SK-N-MC (cell line): ENCODE measurements around the gene VAT1L.
"Not testable (repeated sequence)": the region's sequence is repeated elsewhere in the genome, so short reads cannot be mapped to it uniquely, and the experiment has no call there.

Experiments used
- DNase-seq: peaks from one replicate; pipeline ENCODE4 v3.0.0-alpha.2; 2011; ENCODE audit warnings: low read depth, low spot score
- H3K27ac ChIP-seq: fragments of 200-600 bp; sonication (generic); 2 replicates; pipeline ENCODE4 v1.5.1; 2016; ENCODE audit warnings: mixed run types
- H3K36me3 ChIP-seq: fragments of 200-600 bp; sonication (generic); 2 replicates; pipeline ENCODE4 v1.6.1; 2017; ENCODE audit warnings: antibody characterized with exemption, low read length, mixed read lengths; ENCODE audit not compliant: insufficient read depth
- H3K4me3 ChIP-seq: fragments of 200-600 bp; sonication (generic); 2 replicates; pipeline ENCODE4 v1.5.1; 2016
- H3K9ac ChIP-seq: fragments of 200-600 bp; sonication (generic); 2 replicates; pipeline ENCODE4 v1.8.0; 2017; ENCODE audit warnings: mixed run types, mixed read lengths; ENCODE audit not compliant: insufficient read length
- H3K9me3 ChIP-seq: fragments of 200-600 bp; sonication (generic); 2 replicates; pipeline ENCODE4 v1.6.1; 2017; ENCODE audit warnings: low read depth, mild to moderate bottlenecking, antibody characterized with exemption, low read length, moderate library complexity, mixed read lengths
- EZH2 ChIP-seq: fragments of 200-600 bp; sonication (generic); IDR thresholded peaks from one replicate; pipeline ENCODE4 v1.6.1; 2017; ENCODE audit warnings: antibody characterized with exemption
- FOXP2 ChIP-seq: optimal IDR thresholded peaks from 2 replicates; pipeline ENCODE3; 2011; ENCODE audit warnings: mild to moderate bottlenecking, moderate library complexity; ENCODE audit not compliant: insufficient read depth; ENCODE audit errors: extremely low read length, control extremely low read depth
- POLR2AphosphoS5 ChIP-seq: IDR thresholded peaks from 2 replicates; pipeline ENCODE4 v1.6.1; 2012; ENCODE audit warnings: mild to moderate bottlenecking, low read depth, low read length, borderline replicate concordance

The VAT1L gene

GRCh38 chr16:77989846-77990245, 201.5 kb downstream of the VAT1L start:
- Histone ChIP-seq H3K4me3 (no peak overlapping the region), H3K9me3 (no peaks in the 10 kb centered on the region), H3K9ac (no peak overlapping the region), H3K27ac (no peak overlapping the region), H3K36me3 (no peaks in the 10 kb centered on the region)
- DNase-seq = no peak
- TF ChIP-seq FOXP2 (no peak), POLR2AphosphoS5 (no peak), EZH2 (no peak)

GRCh38 chr16:77991701-77992100, 203.3 kb downstream of the VAT1L start:
- Histone ChIP-seq H3K9me3 (no peaks in the 10 kb centered on the region), H3K4me3 (no peak overlapping the region), H3K36me3 (no peaks in the 10 kb centered on the region), H3K9ac (no peak overlapping the region), H3K27ac (no peak overlapping the region)
- TF ChIP-seq FOXP2 = no peak
- TF ChIP-seq POLR2AphosphoS5 = no peak
- TF ChIP-seq EZH2 = no peak
- DNase-seq = no peak

GRCh38 chr16:77992381-77992780, 204.0 kb downstream of the VAT1L start:
- H3K27ac ChIP-seq, H3K36me3 ChIP-seq, H3K4me3 ChIP-seq, H3K9ac ChIP-seq, H3K9me3 ChIP-seq, DNase-seq: not testable (repeated sequence)

GRCh38 chr16:77993111-77993985, 205.0 kb downstream of the VAT1L start:
- H3K9me3 ChIP-seq = no peaks in the 10 kb centered on the region
- no peak overlapping the region for H3K4me3 ChIP-seq
- no peak overlapping the region for H3K9ac ChIP-seq
- no peaks in the 10 kb centered on the region for H3K36me3 ChIP-seq
- DNase-seq = no peak
- no peak for TF ChIP-seq FOXP2
- no peak for TF ChIP-seq EZH2
- TF ChIP-seq POLR2AphosphoS5 = no peak
- H3K27ac ChIP-seq = no peak overlapping the region

- Histone ChIP-seq H3K9me3 (no peaks in the 10 kb centered on the region), H3K4me3 (no peak overlapping the region)
Measured at GRCh38 chr16:77995843-77996455, 207.6 kb downstream of the VAT1L start.

GRCh38 chr16:77998350-77999023, 210.1 kb downstream of the VAT1L start:
- no peak for TF ChIP-seq EZH2
- Histone ChIP-seq H3K36me3 (no peaks in the 10 kb centered on the region), H3K9ac (no peak overlapping the region), H3K4me3 (no peak overlapping the region), H3K9me3 (no peaks in the 10 kb centered on the region), H3K27ac (no peak overlapping the region)
- DNase-seq = no peak

More at GRCh38 chr16:77995843-77996455, 207.6 kb downstream of the VAT1L start:
- H3K36me3 ChIP-seq = no peaks in the 10 kb centered on the region
- no peak overlapping the region for H3K9ac ChIP-seq
- TF ChIP-seq EZH2 (no peak), POLR2AphosphoS5 (no peak), FOXP2 (no peak)
- no peak overlapping the region for H3K27ac ChIP-seq
- no peak for DNase-seq

- no peak overlapping the region for H3K9ac ChIP-seq
- peak overlapping the region; percentile 60; the same call in 1 of the 2 replicates for H3K27ac ChIP-seq
- peak; percentile 18 for DNase-seq
- no peaks in the 10 kb centered on the region for H3K36me3 ChIP-seq
- TF ChIP-seq POLR2AphosphoS5 (no peak), FOXP2 (no peak), EZH2 (no peak)
- peak overlapping the region; percentile 28; the same call in 1 of the 2 replicates for H3K4me3 ChIP-seq
- H3K9me3 ChIP-seq = no peaks in the 10 kb centered on the region
Measured at GRCh38 chr16:78001451-78002025, 213.2 kb downstream of the VAT1L start.

GRCh38 chr16:78002915-78003538, 214.7 kb downstream of the VAT1L start:
- H3K9me3 ChIP-seq = no peaks in the 10 kb centered on the region
- H3K4me3 ChIP-seq = no peak overlapping the region
- H3K36me3 ChIP-seq = no peaks in the 10 kb centered on the region
- DNase-seq = peak; percentile 44
- TF ChIP-seq EZH2 (no peak), POLR2AphosphoS5 (no peak), FOXP2 (no peak)
- H3K9ac ChIP-seq = no peak overlapping the region
- H3K27ac ChIP-seq = no peak overlapping the region
